NOMO-1 (cell line): ENCODE data around the gene INSYN1.
"Not testable (repeated sequence)": the region's sequence is repeated elsewhere in the genome, so short reads cannot be mapped to it uniquely, and the experiment has no call there.

Experiments
- DNase-seq, 2 experiments: peaks; one replicate each; lab custom pipeline; 2025; ENCODE audit not compliant: unreplicated experiment in 2 of 2; lab: John Stamatoyannopoulos, UW

The INSYN1 gene

DNA sequence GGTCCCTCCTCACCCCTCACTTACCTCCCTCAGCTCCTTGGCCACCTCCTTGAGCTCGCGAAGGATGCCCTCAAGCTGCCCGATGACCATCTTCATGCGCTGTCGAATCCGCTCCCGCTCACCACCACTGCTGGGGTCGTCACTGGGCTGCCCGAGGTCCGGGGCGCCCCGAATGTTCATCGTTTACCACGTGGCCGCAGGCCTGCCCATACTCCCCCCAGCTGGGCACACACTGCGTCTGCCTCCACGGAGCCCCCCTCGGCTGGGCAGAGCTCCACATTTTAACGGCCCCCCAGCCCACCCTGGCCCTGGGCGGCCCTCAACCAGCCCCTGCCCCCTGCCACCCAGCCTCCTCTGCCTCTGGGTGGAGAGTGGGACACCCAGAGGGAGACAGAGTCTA is 2.2 kb downstream of the INSYN1 start:
- DNase-seq, result no peak

DNA sequence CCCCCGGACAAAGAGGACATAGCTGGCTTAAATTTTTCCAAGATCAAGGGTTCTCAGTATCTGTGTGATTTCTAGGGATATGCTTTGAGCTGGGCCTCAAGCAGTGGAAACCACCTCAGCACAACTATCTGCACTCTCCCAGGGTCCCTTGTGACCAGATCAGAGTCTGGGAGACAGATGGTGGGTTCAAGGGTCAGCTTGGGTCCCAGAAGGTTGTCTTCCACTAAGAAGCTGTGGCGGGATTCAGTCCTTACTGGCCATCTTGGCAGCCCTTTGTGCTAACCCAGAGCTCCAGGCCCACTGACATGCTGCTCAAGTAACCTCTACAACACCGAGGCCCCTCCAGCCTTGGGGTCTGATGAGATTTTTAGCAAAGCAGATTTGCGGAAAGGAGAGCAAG is 2.7 kb downstream of the INSYN1 start:
- DNase-seq, result no peak

DNA sequence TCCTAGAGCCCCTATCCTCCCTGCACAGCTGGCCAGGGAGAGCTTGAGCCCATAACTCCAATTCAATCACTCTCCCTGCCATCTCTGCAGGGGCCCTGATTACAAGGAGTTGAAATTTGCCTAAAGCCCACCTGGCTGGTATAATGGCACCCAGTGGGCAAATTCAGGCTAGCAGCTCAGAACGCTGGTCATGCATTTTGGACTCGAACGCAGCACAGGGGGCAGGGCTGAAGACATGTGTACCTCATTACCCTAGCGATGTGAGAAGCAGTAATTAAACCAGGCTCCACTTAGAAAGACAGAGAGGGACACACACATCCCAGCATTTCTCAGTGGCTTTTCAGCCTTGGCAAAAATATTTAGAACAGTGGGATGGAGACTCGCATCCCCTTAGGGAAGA is 3.2 kb downstream of the INSYN1 start:
- DNase-seq, result no peak

- DNase-seq, result no peak
These were observed 3.6 kb downstream of the INSYN1 start for GRCh38 chr15:73749533-73749932.

GRCh38 chr15:73748730-73749129 is 4.4 kb downstream of the INSYN1 start:
- no peak for DNase-seq

- no peak for DNase-seq
These were observed 5.1 kb downstream of the INSYN1 start for GRCh38 chr15:73747847-73748590.

DNA sequence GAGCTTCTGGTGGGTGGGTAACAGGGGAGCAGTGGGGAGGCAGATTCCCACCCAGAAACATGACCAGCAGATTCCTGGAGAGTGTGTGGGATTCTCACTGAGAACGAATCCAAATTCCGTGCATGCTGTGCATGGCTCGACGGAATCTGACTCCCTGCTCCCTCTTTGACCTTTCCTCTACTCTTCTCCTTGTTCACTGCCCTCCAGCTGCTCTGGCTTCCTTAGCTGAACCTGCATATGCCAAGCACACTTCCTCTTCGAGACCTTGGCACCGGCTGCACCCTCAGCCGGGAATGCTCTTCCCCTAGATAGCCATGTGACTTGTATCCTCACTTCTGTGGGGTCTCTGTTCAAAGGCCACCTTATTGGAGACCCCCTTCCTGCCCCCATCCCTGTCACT is 6.3 kb downstream of the INSYN1 start:
- DNase-seq, result no peak

GRCh38 chr15:73746261-73746660 is 6.9 kb downstream of the INSYN1 start:
- DNase-seq, result no peak

DNA sequence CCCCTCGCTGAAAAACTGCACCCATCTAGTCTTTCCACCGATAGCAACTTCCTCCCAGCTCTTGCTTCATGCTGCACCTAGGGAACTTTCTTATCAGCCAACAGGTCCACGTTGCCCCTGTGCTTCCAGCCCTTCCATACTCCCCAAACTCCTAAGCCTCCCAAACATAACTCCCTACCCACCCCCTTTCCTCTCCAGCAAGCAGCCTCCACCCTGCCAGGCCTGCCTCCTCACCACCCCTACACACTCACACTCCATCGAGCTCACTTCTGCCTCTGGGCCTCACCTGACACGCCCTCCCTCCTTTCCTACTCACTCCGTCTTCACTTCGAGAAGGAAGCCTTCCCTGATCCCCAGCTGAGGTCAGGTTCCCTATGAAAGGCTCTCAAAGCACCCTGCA is 8.1 kb downstream of the INSYN1 start:
- DNase-seq, result no peak

DNA sequence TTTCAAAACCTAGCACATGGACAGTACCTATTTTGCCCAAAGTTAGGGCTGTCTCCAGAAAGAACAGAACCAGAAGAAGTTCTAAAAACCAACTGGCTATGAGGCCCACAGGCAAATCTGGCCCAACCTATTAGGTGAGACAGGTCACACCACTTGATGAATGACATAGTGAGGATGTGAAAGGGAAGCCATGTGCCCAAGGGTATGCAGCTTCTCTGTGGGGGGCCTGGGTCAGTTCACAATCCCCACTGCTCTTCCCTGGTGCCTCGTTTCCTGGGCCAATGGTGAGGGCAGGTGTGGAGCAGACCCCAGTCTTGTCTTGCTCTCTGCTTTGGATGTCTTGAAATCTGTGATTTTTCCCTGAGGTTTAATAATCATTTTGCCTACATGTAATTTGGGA is 8.9 kb downstream of the INSYN1 start:
- no peak for DNase-seq

GRCh38 chr15:73741321-73741836 is 11.8 kb downstream of the INSYN1 start:
- no peak for DNase-seq

- DNase-seq, result no peak
These were observed 12.8 kb downstream of the INSYN1 start for GRCh38 chr15:73740152-73741048.

DNA sequence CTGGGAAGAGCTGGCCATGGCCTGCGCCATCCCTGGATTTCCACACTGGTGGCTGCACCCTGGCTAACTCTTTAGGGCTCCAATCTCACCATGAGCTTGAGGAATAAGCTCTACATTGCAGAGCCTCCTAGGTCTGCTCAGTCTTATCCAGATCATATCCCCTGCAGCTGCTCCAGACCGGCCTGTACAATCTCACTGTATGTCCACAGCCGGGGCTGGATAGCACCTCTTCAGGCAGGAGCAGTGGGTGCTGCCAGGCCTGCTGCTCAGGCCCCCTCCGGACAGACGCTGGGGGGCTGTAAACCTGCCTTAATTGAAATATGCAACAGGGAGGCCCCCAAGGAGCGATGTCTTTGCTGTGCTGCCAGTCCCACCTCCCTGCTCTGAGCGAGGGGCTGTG is 15.6 kb downstream of the INSYN1 start:
- DNase-seq, result no peak

- DNase-seq, result no peak
These were observed 20.2 kb downstream of the INSYN1 start for GRCh38 chr15:73732930-73733329.

DNA sequence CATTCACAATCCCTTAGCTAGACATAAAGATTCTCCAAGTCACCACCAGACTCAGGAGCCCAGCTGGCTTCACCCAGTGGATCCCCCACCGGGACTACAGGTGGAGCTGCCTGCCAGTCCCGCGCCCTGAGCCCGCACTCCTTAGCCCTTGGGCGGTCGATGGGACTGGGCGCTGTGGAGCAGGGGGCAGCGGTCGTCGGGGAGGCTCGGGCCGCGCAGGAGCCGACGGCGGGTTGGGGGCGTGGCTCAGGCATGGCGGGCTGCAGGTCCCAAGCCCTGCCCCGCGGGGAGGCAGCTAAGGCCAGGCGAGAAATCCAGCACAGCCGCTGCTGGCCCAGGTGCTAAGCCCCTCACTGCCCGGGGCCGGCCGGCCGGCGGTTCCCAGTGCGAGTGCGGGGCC is 21.1 kb downstream of the INSYN1 start:
- not testable (repeated sequence) for DNase-seq

DNA sequence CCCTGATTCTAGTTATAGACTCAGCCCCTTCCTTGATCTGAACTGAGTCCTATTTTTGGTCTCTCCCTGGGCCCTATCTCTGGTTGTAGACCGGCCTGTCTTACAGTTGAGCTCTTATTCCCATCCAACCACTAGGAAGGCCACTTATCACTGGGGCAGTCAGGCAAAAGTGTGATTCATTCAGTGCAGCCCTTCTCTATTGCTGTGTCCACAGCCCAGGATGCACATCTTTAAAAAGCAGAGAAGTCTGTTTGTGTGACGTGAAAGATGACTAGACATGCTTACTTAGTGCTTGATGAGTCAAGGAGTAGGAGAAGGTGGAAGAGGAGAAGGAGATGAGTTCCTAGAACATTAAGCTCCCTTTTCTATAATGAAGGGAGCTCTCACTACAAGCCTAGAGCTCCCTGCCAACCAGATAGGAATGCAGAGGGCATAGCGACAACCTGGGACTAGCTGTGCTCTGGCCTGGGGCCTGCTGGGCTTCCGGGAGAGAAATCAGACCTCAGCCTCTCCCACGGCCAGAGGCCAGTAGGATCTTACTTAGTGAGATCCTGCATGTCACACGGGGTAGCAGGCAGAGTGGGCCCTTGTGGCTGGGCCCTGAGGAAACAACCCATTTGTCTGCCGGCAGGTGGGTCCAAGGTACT is 25.7 kb downstream of the INSYN1 start:
- DNase-seq, result no peak

GRCh38 chr15:73724212-73724611 is 28.9 kb downstream of the INSYN1 start:
- DNase-seq, result no peak

- DNase-seq, result no peak
These were observed 30.0 kb downstream of the INSYN1 start for GRCh38 chr15:73723191-73723590.

DNA sequence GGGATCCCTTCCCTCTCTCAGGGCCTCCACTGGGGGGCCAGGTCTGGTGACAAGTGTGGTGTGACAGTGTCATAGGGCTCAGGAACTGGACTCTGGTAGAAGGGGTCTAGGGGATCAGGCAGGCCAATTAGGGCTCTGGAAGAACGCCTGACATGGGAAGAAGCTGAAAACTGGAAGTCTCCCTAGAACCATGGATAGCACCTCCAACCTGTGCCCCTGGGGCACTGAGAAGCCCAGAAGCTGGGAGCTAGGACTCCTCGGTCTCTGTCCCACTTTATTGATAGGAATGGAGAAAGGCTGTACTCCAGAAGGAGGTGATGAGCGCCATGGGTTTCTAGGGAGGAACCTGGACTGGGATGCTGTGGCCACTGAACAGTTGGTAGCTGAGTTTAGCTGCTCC is 30.7 kb downstream of the INSYN1 start:
- DNase-seq, result no peak

DNA sequence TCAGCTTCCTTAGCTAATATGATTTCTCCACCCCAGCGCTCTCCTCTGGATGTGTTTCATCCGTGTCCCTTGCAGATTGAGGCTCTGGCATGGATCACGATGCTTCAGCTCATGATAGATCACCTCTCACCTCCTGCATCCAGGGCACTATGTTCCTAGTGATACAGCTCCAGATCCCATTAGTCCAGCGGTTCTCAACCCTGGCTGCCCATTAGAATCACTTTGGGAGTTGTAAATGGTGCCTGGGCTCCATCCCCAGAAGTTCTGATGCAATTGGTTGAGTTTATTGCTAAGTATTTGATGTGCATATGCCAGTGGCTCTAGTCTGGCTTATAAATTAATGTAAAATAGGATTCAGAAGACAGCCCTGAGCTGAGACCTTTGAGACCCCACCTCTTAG is 34.5 kb downstream of the INSYN1 start:
- no peak for DNase-seq

- DNase-seq, result no peak
These were observed 35.3 kb downstream of the INSYN1 start for GRCh38 chr15:73717802-73718201.
